HG03196 (cell line): ENCODE data around the gene PAPSS1.

Source experiments
- ATAC-seq: cut with Tn5 transposase; IDR thresholded peaks from one replicate; pipeline ENCODE4 v1.9.1; 2021; ENCODE audit not compliant: unreplicated experiment

The PAPSS1 gene

DNA sequence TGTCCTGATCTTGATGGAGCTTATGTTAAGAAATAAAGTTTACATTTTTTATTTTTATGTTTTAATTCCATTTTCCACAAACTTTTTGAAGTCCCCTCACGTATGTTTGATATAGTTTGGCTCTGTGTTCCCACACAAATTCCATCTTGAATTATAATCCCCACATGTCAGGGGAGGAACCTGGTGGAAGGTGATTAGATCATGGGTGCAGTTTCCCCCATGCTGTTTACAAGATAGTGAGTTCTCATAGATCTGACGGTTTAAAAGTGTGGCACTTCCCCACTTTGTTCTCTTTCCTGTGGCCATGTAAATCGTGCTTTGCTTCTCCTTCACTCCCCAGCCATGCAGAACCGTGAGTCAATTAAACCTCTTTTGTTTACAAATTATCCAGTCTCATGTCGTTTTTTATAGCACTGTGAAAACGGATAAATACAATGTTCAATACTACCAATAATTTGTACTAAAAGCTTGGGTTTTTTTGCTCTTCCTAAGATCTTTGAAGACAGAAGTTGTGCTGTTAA, 89.8 kb downstream of the PAPSS1 start:
- ATAC-seq = no peak

DNA sequence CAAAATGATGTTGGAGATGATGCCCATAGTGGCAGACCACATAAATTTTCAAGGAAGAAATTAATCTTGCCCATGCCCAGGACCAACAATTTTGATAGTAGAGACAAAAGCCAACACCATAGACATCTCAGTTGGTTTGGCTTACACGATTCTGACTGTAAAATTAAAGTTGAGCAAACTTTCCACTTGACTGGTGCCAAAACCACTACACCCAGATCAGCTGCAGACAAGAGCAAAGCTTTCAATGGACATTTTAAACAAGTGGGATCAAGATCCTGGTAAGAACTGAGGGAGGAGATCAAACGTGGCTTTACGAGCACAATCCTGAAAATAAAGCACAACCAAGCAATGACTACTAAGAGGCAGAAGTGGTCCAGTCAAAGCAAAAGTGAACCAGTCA, 90.7 kb downstream of the PAPSS1 start:
- ATAC-seq = no peak

DNA sequence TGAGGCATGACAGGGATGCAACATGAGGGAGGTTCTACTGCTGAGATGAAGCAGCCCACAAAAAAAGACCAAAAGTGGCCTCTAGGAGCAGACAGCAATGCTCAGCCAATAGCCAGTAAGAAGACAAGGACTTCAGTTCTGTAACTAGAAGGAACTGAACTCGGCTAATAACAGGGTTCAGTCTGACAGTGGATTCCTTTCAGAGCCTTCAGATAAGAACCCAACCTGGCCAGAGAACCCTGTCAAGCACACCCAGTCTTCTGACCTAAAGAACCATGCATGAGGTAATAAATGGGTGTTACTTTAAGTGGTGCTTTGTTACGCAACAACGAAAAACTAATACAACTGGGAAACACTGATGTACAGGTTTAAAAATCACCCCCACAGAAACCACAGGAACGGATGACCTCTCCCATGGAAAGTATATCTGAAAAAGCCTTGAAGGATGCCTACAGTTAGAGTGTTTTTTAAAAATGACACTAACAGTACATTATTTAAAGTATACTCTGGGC, 94.6 kb downstream of the PAPSS1 start:
- ATAC-seq = no peak

DNA sequence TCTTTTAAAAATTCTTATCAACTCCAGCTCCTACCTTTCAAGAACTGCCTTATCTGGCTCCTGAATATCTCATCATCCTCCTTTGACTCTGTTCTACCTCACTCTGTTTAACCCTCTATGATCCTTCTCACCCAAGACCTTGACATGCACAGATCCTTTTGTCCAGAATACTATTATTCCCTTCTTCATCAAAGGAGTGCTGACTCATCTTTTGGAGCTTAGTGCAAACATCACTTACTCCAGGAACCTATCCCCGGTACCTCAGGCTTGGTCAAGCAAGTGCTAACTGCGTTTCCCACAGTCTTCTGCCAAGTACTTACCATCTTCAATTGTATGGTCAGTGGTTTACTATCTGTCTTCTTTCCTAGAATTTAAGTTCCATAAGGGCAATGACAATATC, 96.0 kb downstream of the PAPSS1 start:
- ATAC-seq = no peak

DNA sequence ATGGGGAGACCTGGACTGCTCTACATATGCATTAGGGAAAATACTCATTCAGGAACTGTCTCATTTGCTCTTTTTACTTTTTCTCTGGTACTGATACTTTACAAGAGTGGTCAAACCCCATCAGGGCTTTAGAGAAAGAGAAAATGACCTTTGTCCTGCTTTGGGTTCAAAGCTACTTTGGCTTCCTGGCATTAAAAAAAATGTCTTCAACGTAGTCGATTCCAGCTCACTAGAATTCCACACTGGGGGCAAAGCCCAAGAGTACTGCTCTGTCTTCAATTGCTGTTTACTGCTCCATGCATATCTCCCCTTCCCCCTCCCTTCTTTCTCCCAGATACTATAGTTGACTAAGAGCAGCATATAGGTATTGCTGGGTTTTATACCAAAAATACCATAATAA, 98.0 kb downstream of the PAPSS1 start:
- no peak for ATAC-seq

DNA sequence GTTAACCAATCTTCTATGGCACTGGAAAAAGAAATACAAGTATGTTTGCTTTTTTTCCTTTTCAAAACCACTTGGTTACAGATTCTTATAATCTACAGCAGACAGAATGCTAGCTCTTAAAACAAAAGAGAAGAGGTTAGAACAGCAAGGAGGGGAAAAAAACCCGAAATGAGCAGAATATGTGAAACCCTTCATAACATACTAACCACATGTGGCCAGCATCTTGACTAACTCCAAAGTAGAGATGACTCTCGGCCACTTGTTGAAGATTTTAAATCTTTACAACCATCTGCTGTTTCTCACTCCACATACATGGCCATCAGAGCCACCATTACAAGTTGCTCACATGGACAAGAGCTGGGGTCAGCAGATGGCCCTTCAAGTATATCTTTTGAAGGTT, 100.3 kb downstream of the PAPSS1 start:
- ATAC-seq = no peak

DNA sequence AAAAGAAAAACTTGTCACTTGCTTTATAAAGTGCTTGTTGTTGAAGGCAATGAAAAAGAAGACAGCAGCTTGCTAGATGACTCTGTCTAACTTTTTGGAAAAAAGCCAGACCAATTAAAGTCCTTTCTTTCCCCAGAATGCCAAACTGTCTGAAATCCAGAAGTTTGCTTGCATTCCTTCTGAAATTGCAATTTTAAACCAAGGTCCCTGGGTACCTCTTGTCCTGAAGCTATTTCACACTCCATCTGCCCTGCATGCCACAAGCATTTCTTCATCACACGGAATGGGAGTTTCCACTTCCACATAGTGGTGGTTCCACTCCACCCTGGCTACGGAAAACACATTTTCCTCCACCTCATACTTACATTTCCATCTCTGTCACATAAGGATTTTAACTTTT, 101.0 kb downstream of the PAPSS1 start:
- no peak for ATAC-seq

DNA sequence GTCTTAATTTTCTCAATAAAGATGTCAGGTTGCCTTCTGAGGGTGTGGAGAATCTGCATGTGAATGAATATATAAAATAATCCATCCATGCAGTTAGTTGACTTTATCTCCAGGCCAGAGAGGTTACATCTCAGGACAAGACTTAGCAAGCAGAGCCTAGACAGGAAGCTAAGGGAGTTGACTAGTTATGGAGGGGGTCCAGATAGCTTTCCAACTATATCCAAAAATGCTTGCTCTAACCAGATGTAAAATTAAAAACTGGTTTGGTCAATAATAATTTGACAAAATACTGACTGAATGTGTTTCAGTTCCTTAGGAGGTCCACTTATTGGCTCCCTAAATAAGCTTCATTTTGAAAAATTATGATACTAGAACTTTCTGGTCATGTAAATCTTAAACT, 101.4 kb downstream of the PAPSS1 start:
- ATAC-seq = no peak

DNA sequence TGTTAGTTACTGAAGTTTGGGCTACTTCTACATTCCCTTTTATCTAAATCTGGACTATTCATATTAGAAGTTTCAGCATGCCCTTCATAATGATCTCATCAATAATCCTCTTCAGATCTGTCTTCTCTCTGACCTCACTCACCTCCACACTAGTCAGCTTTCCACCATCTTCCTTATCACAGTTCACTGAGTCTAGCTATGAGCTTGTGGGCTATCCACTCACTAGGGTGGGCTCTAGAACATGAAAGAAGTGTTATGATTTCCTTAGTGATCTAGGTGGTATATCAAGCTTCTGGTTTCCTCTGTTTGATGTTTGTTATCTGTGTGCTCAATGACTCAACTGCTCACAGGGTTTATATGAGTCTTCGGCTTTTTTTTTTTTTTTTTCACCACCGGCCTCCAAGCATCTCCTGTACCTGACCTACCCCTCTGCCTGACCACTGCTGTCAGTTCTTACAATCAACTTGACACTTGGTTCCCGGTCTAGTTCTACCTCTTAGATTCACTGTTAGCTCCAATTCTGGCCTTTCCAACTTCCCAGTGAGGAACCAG, 103.1 kb downstream of the PAPSS1 start:
- no peak for ATAC-seq

DNA sequence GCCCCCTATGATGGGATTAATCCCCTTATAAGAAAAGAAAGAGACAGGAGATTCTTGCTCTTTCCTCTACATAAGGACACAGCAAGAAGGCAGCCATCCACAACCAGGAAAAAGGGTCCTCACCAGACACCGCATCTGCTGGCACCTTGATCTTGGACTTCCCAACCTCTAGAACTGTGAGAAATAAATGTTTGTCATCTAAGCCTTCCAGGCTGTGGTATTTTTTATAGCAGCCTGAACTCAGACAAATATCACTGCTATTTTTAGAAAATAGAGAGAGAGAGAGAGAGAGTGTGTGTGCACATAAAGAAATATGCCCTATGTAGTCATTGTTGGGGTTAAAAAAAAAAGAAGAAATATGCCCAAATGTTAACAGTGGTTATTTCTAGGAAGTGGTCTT, 104.2 kb downstream of the PAPSS1 start:
- no peak for ATAC-seq

DNA sequence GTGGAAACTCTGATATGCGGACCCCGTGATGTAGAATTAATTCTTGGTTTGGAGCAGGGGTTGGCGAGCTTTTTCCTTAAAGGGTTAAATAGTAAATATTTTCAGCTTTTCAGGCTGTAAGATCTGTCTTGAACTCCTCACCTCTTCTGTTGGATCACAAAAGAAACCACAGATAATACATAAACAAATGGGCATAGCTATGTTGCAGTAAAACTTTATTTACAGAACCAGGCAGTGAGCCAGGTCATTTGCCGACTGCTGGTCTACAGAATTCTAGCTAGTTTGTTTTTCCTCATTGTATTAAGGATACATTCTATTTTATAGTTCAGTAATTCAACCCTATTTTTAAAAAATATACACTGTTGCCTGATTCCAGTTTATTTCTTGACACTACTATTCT, 116.6 kb downstream of the PAPSS1 start:
- ATAC-seq = no peak

DNA sequence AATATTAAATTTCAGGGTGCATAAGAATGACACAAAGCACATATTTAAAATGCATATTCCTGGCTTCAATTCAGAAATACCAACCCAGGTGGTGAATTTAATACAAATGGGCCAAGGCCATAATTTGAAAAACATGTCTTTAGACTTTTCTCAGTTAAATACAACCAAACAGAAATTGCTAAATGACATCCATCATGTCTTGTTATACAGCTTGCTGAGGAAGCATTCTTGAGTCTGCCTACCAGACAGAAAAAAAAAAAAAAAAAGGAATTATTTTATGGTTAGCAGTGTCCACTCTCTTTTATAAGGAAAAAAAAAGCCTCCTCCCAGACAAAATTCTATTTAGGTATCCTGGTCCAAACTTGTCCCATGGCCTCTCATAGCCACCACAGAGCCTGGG, 119.1 kb downstream of the PAPSS1 start:
- no peak for ATAC-seq

DNA sequence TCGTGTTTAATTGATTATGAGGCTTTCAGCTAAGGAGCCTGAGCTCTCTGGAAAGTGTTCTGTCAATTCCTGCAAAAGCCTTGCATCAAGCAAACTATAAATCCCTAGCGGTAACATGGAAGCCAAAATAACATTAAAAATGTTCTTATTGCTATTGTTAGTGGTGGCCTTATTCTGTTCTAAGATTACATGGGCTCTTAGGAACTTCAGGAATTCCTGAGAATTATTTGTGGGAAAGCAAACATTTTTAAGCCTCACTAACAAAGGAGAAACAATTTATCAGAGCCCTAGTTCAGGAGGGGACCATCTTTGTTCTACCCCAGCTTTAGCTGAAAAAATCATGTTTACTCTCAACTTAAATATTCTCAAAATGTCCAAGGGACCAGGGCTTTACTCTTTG, 119.6 kb downstream of the PAPSS1 start:
- ATAC-seq = no peak

DNA sequence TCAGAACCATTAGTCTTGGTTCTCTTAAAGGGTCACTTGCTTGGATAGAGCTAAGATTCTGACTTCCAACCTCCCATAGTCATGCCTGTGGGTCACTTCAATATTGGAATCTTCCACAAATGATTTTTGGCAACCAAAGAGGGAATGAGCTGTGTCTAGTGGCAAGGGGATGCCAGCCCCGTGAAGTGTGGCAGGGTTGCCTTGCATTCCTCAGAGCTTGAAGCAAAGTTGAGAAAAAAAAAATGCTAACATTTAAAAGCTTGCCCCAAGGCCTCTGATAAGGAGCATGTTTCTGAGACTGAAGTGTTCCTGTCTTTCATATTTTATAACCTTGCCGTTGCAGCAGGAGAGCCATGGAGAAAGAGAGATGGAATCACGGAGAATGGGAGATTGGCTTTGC, 120.2 kb downstream of the PAPSS1 start:
- no peak for ATAC-seq

DNA sequence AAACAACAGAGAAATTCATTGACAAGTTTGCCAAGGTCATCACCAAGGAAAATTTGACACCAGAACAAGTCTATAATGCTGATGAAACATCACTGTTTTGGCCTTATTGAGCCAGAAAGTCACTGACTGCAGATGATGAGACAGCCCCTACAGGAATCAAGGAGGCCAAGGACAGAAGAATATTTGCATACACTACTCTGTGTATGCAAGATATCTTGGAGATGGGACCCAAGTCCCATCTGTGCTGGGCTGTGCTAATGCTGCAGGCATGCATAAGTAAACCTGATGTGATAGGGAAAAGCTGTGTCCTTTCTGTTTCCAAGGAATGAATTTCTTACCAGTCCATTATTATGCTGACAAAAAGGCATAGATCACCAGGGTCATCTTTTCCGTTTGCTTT, 126.8 kb downstream of the PAPSS1 start:
- no peak for ATAC-seq

DNA sequence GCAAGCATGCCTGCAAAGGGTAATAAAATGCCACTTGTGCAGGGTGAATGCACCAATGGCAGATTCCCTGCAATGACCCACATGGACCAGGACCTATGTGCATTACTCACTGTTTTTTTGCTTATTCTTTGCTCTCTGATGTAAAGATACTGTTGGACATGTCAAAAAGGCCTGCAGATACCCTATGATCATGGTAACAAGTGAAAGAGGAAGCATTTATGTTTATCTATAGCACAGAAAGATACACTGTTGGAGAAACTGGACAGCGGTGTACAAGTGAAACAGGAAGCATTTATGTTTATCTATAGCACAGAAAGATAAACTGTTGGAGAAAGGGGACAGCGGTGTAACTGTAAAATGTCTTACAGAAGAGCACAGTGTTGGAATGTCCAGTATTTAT, 127.5 kb downstream of the PAPSS1 start:
- peak; percentile 71 for ATAC-seq

DNA sequence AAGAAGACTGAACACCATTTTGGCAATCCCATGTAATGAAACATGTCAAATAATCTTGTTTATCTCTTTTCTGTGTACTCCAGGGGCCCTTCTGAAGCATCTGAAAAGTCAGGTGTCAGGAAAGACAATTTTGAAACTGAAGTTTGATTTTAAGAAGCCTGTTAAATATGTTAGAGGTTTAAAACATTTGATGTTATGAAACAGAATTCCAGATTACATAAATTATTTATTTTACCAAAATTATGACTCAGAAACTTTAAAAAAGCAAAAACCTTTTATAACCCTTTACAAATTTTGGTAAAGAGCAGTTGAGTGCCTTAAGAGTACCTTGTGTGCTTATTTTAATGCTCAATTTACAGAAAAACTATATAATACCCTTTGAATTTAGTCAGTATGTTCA, 130.8 kb downstream of the PAPSS1 start:
- ATAC-seq = no peak

DNA sequence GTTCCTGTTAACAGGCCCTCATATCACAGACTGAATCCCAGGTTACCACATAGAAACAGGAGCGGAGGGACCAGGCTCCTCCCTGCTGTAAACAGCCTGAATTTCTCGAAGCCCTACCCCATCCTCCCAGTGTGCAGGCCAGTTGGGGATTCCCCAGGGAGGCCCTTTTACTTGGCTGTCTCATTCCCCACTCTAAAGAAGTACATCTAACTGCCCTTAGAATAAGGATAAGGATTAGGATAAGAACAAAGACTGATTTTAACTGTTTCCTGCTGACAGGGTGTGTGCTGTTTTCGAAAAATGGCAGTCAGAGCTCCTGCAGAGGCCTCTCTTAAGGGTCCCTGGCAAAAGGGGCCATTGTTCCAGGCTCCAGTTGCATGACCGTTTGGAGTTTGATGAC, 133.7 kb downstream of the PAPSS1 start:
- ATAC-seq = no peak

DNA sequence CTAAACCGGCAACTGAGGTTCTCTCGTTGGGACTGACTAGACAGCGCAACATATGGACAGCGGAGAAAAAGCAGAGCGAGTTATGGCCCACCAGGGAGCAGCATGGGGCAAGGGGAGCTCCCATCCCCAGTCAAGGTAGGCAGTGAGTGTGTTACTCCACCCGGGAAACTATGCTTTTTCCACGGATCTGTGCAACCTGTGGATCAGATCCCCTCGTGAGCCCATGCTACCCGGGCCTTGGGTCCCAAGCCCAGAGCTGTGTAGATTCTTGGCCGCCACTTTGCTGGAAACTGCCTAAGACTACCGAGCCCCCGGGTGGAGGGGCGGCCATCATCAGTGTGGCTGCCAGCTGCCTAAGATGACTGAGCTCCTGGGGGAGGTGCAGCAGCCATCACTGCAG, 140.9 kb downstream of the PAPSS1 start:
- no peak for ATAC-seq

DNA sequence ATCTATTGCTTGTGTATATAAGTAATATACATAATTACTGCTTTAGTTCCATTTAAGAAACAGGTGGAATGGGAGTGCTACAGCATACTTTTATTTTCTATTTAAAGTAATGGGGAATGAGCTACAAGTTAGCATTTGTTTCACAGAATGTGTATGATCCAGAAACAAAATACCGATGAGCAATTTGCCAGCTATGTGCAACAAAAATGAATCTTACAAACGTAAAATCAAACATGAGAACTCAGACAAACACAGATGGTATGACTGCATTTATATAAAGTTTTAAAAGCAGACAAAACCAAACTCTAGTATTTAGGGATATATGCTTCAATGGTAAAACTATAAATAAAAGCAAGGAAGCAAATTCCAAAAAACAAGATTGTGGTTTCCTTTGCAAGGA, 141.7 kb downstream of the PAPSS1 start:
- no peak for ATAC-seq

DNA sequence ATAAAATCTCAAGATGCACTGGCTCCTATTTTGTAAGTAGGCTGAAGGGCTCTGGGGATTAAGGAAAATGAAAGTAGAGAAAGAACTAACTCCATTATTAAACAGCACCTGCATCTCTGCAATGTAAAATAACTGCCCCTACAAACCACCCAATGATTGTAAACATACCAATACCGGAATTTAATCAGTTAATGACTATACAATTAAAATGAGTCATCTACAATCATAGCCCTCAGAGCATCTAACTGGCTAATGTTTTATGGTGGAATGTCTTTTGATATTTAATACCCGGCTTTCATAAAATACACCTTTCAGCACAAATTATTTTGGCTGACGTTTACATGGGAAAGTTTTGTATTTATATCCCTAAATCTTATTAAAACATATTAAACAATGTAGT, 142.3 kb downstream of the PAPSS1 start:
- no peak for ATAC-seq

DNA sequence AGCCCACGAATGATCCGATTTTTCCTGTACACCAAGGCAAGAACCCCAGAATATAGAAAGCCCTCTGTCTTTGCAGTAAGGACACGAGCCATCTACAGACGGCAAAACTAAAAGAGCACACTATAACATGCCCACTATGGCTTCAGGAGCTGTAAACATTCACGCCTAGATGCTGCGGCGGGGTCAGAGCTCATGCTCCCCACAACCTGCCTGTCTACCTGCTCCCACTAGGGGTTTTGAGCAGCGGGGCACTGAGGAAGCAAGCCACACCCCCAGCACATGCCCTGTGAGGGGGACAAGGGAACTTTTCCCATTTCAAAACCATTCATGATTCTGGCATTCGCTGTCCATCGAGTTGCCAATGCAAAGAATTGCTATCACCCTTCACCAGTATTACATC, 144.8 kb downstream of the PAPSS1 start:
- ATAC-seq = no peak

DNA sequence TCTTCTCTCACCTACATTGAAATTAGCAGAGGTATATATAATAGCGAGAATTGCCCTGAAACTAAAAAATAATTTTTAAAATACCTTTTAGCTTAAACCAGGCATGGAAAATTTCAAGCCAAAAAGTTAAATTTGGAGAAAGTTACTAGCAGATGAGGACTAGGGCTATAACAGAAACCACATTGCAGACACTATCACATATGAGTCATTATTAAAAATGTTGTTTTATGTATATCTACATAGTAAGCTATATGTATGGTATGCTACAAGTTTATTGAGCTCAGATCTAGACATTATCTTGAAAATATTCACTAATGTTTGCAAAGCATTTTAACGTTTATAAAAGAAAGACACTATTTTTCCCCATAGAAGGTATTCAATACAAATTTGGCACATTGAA, 147.8 kb downstream of the PAPSS1 start:
- ATAC-seq = no peak
